HG02938 (cell line): ENCODE results near the gene MYO9B.
"Not testable (repeated sequence)": the region's sequence is repeated elsewhere in the genome, so short reads cannot be mapped to it uniquely, and the experiment has no call there.

Source experiments
- ATAC-seq: cut with Tn5 transposase; IDR thresholded peaks from one replicate; pipeline ENCODE4 v1.9.1; 2021; ENCODE audit warnings: mild to moderate bottlenecking, moderate library complexity; ENCODE audit not compliant: unreplicated experiment

MYO9B gene

GRCh38 chr19:17145546-17146497 lies 70.2 kb downstream of the MYO9B start:
- ATAC-seq: no peak

GRCh38 chr19:17148130-17148529 lies 72.6 kb downstream of the MYO9B start:
- ATAC-seq: no peak

- ATAC-seq: no peak
Measured at GRCh38 chr19:17149393-17150135, 74.0 kb downstream of the MYO9B start.

GRCh38 chr19:17153996-17154395 lies 78.4 kb downstream of the MYO9B start:
- ATAC-seq: no peak

- no peak for ATAC-seq
Measured at GRCh38 chr19:17155251-17155650, 79.7 kb downstream of the MYO9B start.

- ATAC-seq: no peak
Measured at GRCh38 chr19:17156296-17156946, 80.8 kb downstream of the MYO9B start.

GRCh38 chr19:17156947-17157302 lies 81.3 kb downstream of the MYO9B start:
- no peak for ATAC-seq

- no peak for ATAC-seq
Measured at GRCh38 chr19:17158584-17158983, 83.0 kb downstream of the MYO9B start.

- no peak for ATAC-seq
Measured at GRCh38 chr19:17159466-17160393, 84.2 kb downstream of the MYO9B start.

- no peak for ATAC-seq
Measured at GRCh38 chr19:17160908-17161307, 85.3 kb downstream of the MYO9B start.

- not testable (repeated sequence) for ATAC-seq
Measured at GRCh38 chr19:17162131-17162530, 86.6 kb downstream of the MYO9B start.

- ATAC-seq: no peak
Measured at GRCh38 chr19:17162580-17162979, 87.0 kb downstream of the MYO9B start.

- no peak for ATAC-seq
Measured at GRCh38 chr19:17163652-17164051, 88.1 kb downstream of the MYO9B start.

GRCh38 chr19:17164639-17165038 lies 89.1 kb downstream of the MYO9B start:
- ATAC-seq: no peak

GRCh38 chr19:17165715-17166114 lies 90.1 kb downstream of the MYO9B start:
- ATAC-seq: no peak

GRCh38 chr19:17170538-17171297 lies 95.1 kb downstream of the MYO9B start:
- ATAC-seq: no peak

GRCh38 chr19:17171874-17172273 lies 96.3 kb downstream of the MYO9B start:
- no peak for ATAC-seq

- ATAC-seq: no peak
Measured at GRCh38 chr19:17172624-17173345, 97.2 kb downstream of the MYO9B start.

GRCh38 chr19:17178291-17178690 lies 102.7 kb downstream of the MYO9B start:
- ATAC-seq: no peak
